HG02981 (cell line): ENCODE data around the gene SLC10A7.

Source experiments
- ATAC-seq: cut with Tn5 transposase; IDR thresholded peaks from one replicate; pipeline ENCODE4 v1.9.1; 2021; ENCODE audit warnings: mild to moderate bottlenecking, moderate library complexity; ENCODE audit not compliant: unreplicated experiment

Gene SLC10A7

GRCh38 chr4:146495269-146495668 lies 26.5 kb downstream of the SLC10A7 start:
- ATAC-seq, result no peak

- no peak for ATAC-seq
Measured at GRCh38 chr4:146494143-146494542, 27.6 kb downstream of the SLC10A7 start.

GRCh38 chr4:146490106-146490505 lies 31.6 kb downstream of the SLC10A7 start:
- no peak for ATAC-seq

GRCh38 chr4:146488495-146489174 lies 33.1 kb downstream of the SLC10A7 start:
- no peak for ATAC-seq

GRCh38 chr4:146486565-146486964 lies 35.2 kb downstream of the SLC10A7 start:
- peak; percentile 78 for ATAC-seq

- ATAC-seq, result peak; percentile 67
Measured at GRCh38 chr4:146485968-146486367, 35.8 kb downstream of the SLC10A7 start.

GRCh38 chr4:146482788-146483187 lies 39.0 kb downstream of the SLC10A7 start:
- ATAC-seq, result no peak

- ATAC-seq, result no peak
Measured at GRCh38 chr4:146481246-146481645, 40.5 kb downstream of the SLC10A7 start.

GRCh38 chr4:146478009-146478408 lies 43.7 kb downstream of the SLC10A7 start:
- ATAC-seq, result no peak

GRCh38 chr4:146477054-146477453 lies 44.7 kb downstream of the SLC10A7 start:
- no peak for ATAC-seq

GRCh38 chr4:146472404-146472803 lies 49.3 kb downstream of the SLC10A7 start:
- ATAC-seq, result no peak

GRCh38 chr4:146470604-146471003 lies 51.1 kb downstream of the SLC10A7 start:
- no peak for ATAC-seq

GRCh38 chr4:146469022-146469421 lies 52.7 kb downstream of the SLC10A7 start:
- ATAC-seq, result no peak

GRCh38 chr4:146465628-146466027 lies 56.1 kb downstream of the SLC10A7 start:
- no peak for ATAC-seq

- no peak for ATAC-seq
Measured at GRCh38 chr4:146462251-146462650, 59.5 kb downstream of the SLC10A7 start.

GRCh38 chr4:146458594-146458993 lies 63.1 kb downstream of the SLC10A7 start:
- peak; percentile 96 for ATAC-seq

GRCh38 chr4:146456681-146457080 lies 65.1 kb downstream of the SLC10A7 start:
- ATAC-seq, result no peak

GRCh38 chr4:146453181-146453807 lies 68.4 kb downstream of the SLC10A7 start:
- no peak for ATAC-seq

- peak; percentile 84 for ATAC-seq
Measured at GRCh38 chr4:146450524-146450923, 71.2 kb downstream of the SLC10A7 start.

- ATAC-seq, result no peak
Measured at GRCh38 chr4:146446555-146446954, 75.2 kb downstream of the SLC10A7 start.

- no peak for ATAC-seq
Measured at GRCh38 chr4:146445198-146446150, 76.3 kb downstream of the SLC10A7 start.

GRCh38 chr4:146443525-146443924 lies 78.2 kb downstream of the SLC10A7 start:
- no peak for ATAC-seq
